ENCODE results near the gene HOMEZ.
"Not testable (repeated sequence)": the region's sequence is repeated elsewhere in the genome, so short reads cannot be mapped to it uniquely, and the experiment has no call there.

HOMEZ gene

GRCh38 chr14:23284654-23285529 is 1.0 kb downstream of the HOMEZ start:
- DNase-seq (ENCODE audit: insufficient read length, low spot score), result no peak
- no peak for FAIRE-seq
- no peak for TF ChIP-seq CTCF (IDR thresholded peaks at IDR 0.05; ENCODE audit: insufficient read depth, missing control alignments)

- FAIRE-seq (no peak), DNase-seq (ENCODE audit: insufficient read length, low spot score) (no peak)
- TF ChIP-seq CTCF (IDR thresholded peaks at IDR 0.05; ENCODE audit: insufficient read depth, missing control alignments), result no peak
Measured at GRCh38 chr14:23281247-23281646, 4.7 kb downstream of the HOMEZ start.

GRCh38 chr14:23277928-23278327 is 8.0 kb downstream of the HOMEZ start:
- FAIRE-seq; DNase-seq (ENCODE audit: insufficient read length, low spot score): not testable (repeated sequence)

GRCh38 chr14:23277189-23277588 is 8.7 kb downstream of the HOMEZ start:
- no peak for DNase-seq (ENCODE audit: insufficient read length, low spot score)
- no peak for TF ChIP-seq CTCF (IDR thresholded peaks at IDR 0.05; ENCODE audit: insufficient read depth, missing control alignments)
- no peak for FAIRE-seq

- FAIRE-seq (no peak), DNase-seq (ENCODE audit: insufficient read length, low spot score) (no peak)
Measured at GRCh38 chr14:23275412-23275811, 10.5 kb downstream of the HOMEZ start.

GRCh38 chr14:23269193-23269592 is 16.7 kb downstream of the HOMEZ start:
- TF ChIP-seq CTCF (IDR thresholded peaks at IDR 0.05; ENCODE audit: insufficient read depth, missing control alignments), result no peak
- FAIRE-seq (no peak), DNase-seq (ENCODE audit: insufficient read length, low spot score) (no peak)

More at GRCh38 chr14:23275412-23275811, 10.5 kb downstream of the HOMEZ start:
- no peak for TF ChIP-seq CTCF (IDR thresholded peaks at IDR 0.05; ENCODE audit: insufficient read depth, missing control alignments)

GRCh38 chr14:23260849-23261248 is 25.1 kb downstream of the HOMEZ start:
- not testable (repeated sequence) for FAIRE-seq; DNase-seq (ENCODE audit: insufficient read length, low spot score)

- no peak for TF ChIP-seq CTCF (IDR thresholded peaks at IDR 0.05; ENCODE audit: insufficient read depth, missing control alignments)
- DNase-seq (ENCODE audit: insufficient read length, low spot score) (no peak), FAIRE-seq (no peak)
Measured at GRCh38 chr14:23259426-23259825, 26.5 kb downstream of the HOMEZ start.
